VCaP (cell line): ENCODE measurements around the gene KCNIP4.

Experiments
- H3K27ac ChIP-seq: fragments of 450-650 bp; 2 replicates; pipeline ENCODE4 v1.5.1; 2017
- CTCF ChIP-seq: fragments of 450-650 bp; conservative IDR thresholded peaks from 2 replicates; pipeline ENCODE4 v1.5.1; 2017; ENCODE audit warnings: mild to moderate bottlenecking, moderate library complexity

Gene KCNIP4

DNA sequence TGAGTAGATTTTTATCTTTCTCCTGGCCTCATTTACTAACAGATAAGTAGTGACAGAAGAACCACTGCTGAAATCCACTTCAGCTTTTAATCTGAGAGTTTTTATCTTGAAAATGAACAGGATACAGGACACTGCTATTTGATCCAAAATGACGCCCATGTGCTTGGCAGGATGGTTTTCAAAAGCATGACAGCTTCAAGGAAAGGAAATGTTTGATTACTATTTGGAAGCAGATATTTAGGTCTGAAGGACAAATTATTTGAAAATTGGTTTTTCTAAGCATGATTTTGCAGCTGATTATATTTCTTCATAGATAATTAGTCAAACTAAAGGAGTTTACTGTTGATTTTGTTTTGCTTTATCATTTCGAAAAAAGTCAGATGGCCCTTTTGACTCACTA lies 1237.2 kb downstream of the KCNIP4 start:
- H3K27ac ChIP-seq, result no peak overlapping the region
- TF ChIP-seq CTCF, result no peak

DNA sequence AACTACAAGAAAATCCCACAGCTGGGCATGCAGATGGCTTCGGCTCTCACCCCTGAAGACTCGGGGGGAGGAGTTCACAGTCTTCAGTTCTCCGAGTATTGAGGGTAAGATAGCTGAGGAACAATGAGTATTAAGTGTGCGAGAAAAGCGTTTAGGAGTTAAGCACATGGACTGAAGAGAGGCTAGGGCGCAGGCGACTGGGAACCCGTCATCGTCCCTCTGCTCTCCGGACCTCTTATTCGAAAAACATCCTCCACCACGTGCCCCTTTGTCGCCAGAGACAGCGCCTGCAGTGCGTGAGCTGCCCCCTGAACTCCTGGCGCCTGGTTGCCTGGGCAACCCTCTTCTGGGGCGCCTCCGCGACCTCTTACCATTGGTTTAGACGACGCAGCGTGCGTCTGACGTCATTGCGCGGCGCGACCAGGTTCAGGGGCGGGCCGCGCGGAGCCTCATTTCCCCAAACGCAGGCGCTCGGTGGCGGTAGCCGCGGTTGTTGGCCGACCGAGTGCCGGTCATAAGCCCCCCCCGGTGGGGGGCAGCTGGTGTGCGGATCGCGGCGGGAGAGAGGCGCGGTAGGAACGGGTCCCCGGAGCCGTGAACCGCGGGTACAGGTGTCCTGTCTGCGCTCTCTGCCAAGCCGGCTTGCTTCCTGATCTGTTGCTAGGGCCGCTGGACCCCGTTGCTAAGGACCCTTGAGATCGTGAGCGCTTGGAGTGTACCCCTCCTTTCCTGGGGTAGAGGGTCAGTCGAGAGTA lies 1248.4 kb downstream of the KCNIP4 start, which contains the start of gene PACRGL:
Gene PACRGL, plus strand, starts transcription at position 452 of the 755 bp plus-strand sequence. CDS start 4,024 bp downstream, outside the sequence.
- H3K27ac ChIP-seq, result peak within 1 kb of the TSS; percentile 62
- no peak for TF ChIP-seq CTCF

DNA sequence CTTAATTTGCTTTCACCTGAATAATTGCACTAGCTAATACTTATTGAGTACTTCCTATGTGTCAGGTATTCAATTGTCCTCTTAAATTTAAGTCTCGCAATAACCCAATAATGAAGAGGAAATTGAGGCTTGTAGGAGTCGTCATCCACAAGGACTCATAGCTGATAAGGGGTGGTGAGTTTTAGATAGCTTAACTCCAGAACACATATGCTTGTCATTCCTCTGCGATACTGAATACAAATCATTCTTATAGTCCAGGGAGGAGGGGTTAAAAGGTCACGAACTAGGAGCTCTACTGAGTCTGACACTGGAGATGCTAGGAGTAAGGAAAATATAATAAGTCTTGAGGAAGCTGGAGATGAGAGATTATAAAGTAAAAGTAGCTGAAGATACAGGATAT lies 1249.8 kb downstream of the KCNIP4 start:
- TF ChIP-seq CTCF, result no peak
- H3K27ac ChIP-seq, result no peak overlapping the region

- no peak for TF ChIP-seq CTCF
Observed at GRCh38 chr4:20698382-20698781, 1250.2 kb downstream of the KCNIP4 start.

DNA sequence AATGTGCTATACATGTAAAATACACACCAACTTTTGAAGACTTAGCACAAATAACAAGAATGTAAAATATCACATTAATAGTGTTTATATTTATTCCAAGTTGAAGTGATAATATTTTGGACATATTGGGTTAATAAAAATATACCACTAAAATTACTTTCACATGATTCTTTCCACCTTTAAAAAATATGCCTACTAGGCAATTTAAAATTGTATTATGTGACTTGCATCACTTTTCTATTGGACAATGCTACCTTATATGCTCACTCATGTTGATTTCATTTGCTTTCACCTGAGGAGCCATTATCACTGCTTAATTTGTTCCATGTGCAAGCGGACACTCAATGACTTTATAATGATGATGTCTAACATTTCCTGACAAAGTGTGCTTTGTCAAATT lies 1251.8 kb downstream of the KCNIP4 start:
- TF ChIP-seq CTCF, result no peak
- H3K27ac ChIP-seq, result no peak overlapping the region

More at GRCh38 chr4:20698382-20698781, 1250.2 kb downstream of the KCNIP4 start:
- no peak overlapping the region for H3K27ac ChIP-seq

DNA sequence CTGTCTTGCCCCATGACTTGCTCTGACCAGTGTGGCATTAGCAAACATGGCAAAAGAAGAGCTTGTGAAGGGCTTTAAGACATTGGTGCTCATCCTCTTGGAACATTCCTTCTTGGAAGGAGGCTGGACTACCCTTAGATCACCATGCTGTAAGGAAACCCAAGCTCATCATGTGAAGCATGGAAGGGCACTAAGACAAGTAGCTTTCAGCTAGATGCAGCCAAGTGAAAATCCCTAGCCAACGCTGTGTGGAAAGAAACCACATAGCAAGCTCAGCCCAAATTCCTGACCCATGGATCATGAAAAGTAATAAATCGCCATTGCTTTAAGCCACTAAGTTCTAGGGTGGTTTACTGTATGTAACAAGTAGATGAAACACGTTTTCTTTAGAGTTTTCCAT lies 1260.7 kb downstream of the KCNIP4 start:
- H3K27ac ChIP-seq, result no peak overlapping the region
- no peak for TF ChIP-seq CTCF

- 0 out of 2 replicates have a peak overlapping the region, but pooled peaks have one; percentile 13 for H3K27ac ChIP-seq
- peak; percentile 78 for TF ChIP-seq CTCF
Observed at GRCh38 chr4:20684852-20685763, 1263.5 kb downstream of the KCNIP4 start.
